Adipocyte (in vitro differentiated cells): Measurements from ENCODE around the gene WARS2.
"Not testable (repeated sequence)": the region's sequence is repeated elsewhere in the genome, so short reads cannot be mapped to it uniquely, and the experiment has no call there.

Source experiments
- DNase-seq: peaks from one replicate; pipeline ENCODE4 v3.0.0-alpha.2; 2015; ENCODE audit warnings: low read depth
- H3K27me3 ChIP-seq: replicated peaks from 2 replicates; pipeline ENCODE4 v1.7.0; 2013; ENCODE audit warnings: mild to moderate bottlenecking, low read length, moderate library complexity; ENCODE audit not compliant: control insufficient read depth, insufficient read depth
- H3K36me3 ChIP-seq: 2 replicates; pipeline ENCODE4 v1.7.0; 2013; ENCODE audit warnings: low read length, mild to moderate bottlenecking, moderate library complexity; ENCODE audit not compliant: control insufficient read depth, insufficient read depth, severe bottlenecking
- H3K4me1 ChIP-seq: 2 replicates; pipeline ENCODE4 v1.7.0; 2013; ENCODE audit warnings: mild to moderate bottlenecking, low read length, moderate library complexity; ENCODE audit not compliant: control insufficient read depth, insufficient read depth
- H3K4me3 ChIP-seq: 2 replicates; pipeline ENCODE4 v1.7.0; 2013; ENCODE audit warnings: mild to moderate bottlenecking, low read length, moderate library complexity
- H3K9ac ChIP-seq: 2 replicates; pipeline ENCODE4 v1.7.0; 2013; ENCODE audit warnings: mild to moderate bottlenecking, low read length, moderate library complexity
- H3K9me3 ChIP-seq: 2 replicates; pipeline ENCODE4 v1.7.0; 2013; ENCODE audit warnings: mild to moderate bottlenecking, low read length, moderate library complexity; ENCODE audit not compliant: control insufficient read depth

The WARS2 gene

GRCh38 chr1:119139857-119140176 lies 636 bp downstream of the WARS2 start:
- Histone ChIP-seq H3K4me3 (peak overlapping the region; percentile 92), H3K9me3 (no peaks in the 10 kb centered on the region), H3K27me3 (no peaks in the 10 kb centered on the region), H3K9ac (peak overlapping the region; percentile 92), H3K36me3 (no peaks in the 10 kb centered on the region), H3K4me1 (peaks cover 57% of the 10 kb centered on the region)
- no peak for DNase-seq

- H3K27me3 ChIP-seq: no peaks in the 10 kb centered on the region
- peak overlapping the region; percentile 92 for H3K4me3 ChIP-seq
- no peak for DNase-seq
- H3K9me3 ChIP-seq: no peaks in the 10 kb centered on the region
- H3K36me3 ChIP-seq: no peaks in the 10 kb centered on the region
- H3K9ac ChIP-seq: peak overlapping the region; percentile 92
- peaks cover 61% of the 10 kb centered on the region for H3K4me1 ChIP-seq
Observed at GRCh38 chr1:119139403-119139802, 1.1 kb downstream of the WARS2 start.

- Histone ChIP-seq H3K4me1 (peaks cover 83% of the 10 kb centered on the region), H3K4me3 (no peak overlapping the region), H3K9ac (no peak overlapping the region), H3K36me3 (no peaks in the 10 kb centered on the region), H3K27me3 (no peaks in the 10 kb centered on the region), H3K9me3 (no peaks in the 10 kb centered on the region)
- DNase-seq: peak; percentile 48
Observed at GRCh38 chr1:119136401-119136800, 4.1 kb downstream of the WARS2 start.

- Histone ChIP-seq H3K9ac (peak overlapping the region; percentile 59), H3K36me3 (no peaks in the 10 kb centered on the region), H3K27me3 (no peaks in the 10 kb centered on the region), H3K4me3 (no peak overlapping the region), H3K9me3 (no peaks in the 10 kb centered on the region), H3K4me1 (peaks cover 68% of the 10 kb centered on the region)
- peak; percentile 41 for DNase-seq
Observed at GRCh38 chr1:119133987-119134386, 6.5 kb downstream of the WARS2 start.

GRCh38 chr1:119132179-119132578 lies 8.3 kb downstream of the WARS2 start:
- DNase-seq: no peak
- Histone ChIP-seq H3K4me1 (peaks cover 51% of the 10 kb centered on the region), H3K9me3 (no peaks in the 10 kb centered on the region), H3K36me3 (no peaks in the 10 kb centered on the region), H3K9ac (no peak overlapping the region), H3K4me3 (no peak overlapping the region), H3K27me3 (no peaks in the 10 kb centered on the region)

- Histone ChIP-seq H3K4me3 (no peak overlapping the region), H3K27me3 (no peaks in the 10 kb centered on the region), H3K4me1 (no peaks in the 10 kb centered on the region), H3K9me3 (peaks cover 5% of the 10 kb centered on the region), H3K9ac (no peak overlapping the region), H3K36me3 (no peaks in the 10 kb centered on the region)
- no peak for DNase-seq
Observed at GRCh38 chr1:119125874-119126273, 14.6 kb downstream of the WARS2 start.

GRCh38 chr1:119124764-119125163 lies 15.7 kb downstream of the WARS2 start:
- Histone ChIP-seq H3K4me3 (no peak overlapping the region), H3K4me1 (no peaks in the 10 kb centered on the region), H3K9ac (no peak overlapping the region), H3K36me3 (no peaks in the 10 kb centered on the region), H3K27me3 (no peaks in the 10 kb centered on the region), H3K9me3 (peaks cover 5% of the 10 kb centered on the region)
- DNase-seq: no peak

GRCh38 chr1:119121872-119122271 lies 18.6 kb downstream of the WARS2 start:
- H3K27me3 ChIP-seq, H3K9ac ChIP-seq, H3K4me3 ChIP-seq, H3K4me1 ChIP-seq, H3K9me3 ChIP-seq, DNase-seq, H3K36me3 ChIP-seq: not testable (repeated sequence)

- Histone ChIP-seq H3K36me3 (no peaks in the 10 kb centered on the region), H3K9ac (peak overlapping the region; percentile 51), H3K4me1 (peaks cover 14% of the 10 kb centered on the region), H3K9me3 (peaks cover 4% of the 10 kb centered on the region), H3K4me3 (peak overlapping the region; percentile 30), H3K27me3 (no peaks in the 10 kb centered on the region)
- DNase-seq: no peak
Observed at GRCh38 chr1:119116725-119117124, 23.7 kb downstream of the WARS2 start.

- H3K4me3 ChIP-seq: no peak overlapping the region
- peaks cover 14% of the 10 kb centered on the region for H3K4me1 ChIP-seq
- H3K27me3 ChIP-seq: no peaks in the 10 kb centered on the region
- H3K9me3 ChIP-seq: peaks cover 4% of the 10 kb centered on the region
- DNase-seq: no peak
- H3K36me3 ChIP-seq: no peaks in the 10 kb centered on the region
- H3K9ac ChIP-seq: no peak overlapping the region
Observed at GRCh38 chr1:119115736-119116135, 24.7 kb downstream of the WARS2 start.

- peaks cover 14% of the 10 kb centered on the region for H3K4me1 ChIP-seq
- DNase-seq: no peak
- no peaks in the 10 kb centered on the region for H3K27me3 ChIP-seq
- peaks cover 4% of the 10 kb centered on the region for H3K9me3 ChIP-seq
- H3K4me3 ChIP-seq: no peak overlapping the region
- no peaks in the 10 kb centered on the region for H3K36me3 ChIP-seq
- H3K9ac ChIP-seq: no peak overlapping the region
Observed at GRCh38 chr1:119115311-119115710, 25.1 kb downstream of the WARS2 start.

GRCh38 chr1:119114786-119115185 lies 25.7 kb downstream of the WARS2 start:
- H3K9me3 ChIP-seq: peaks cover 4% of the 10 kb centered on the region

More at GRCh38 chr1:119114786-119115185, 25.7 kb downstream of the WARS2 start:
- no peak for DNase-seq
- Histone ChIP-seq H3K36me3 (no peaks in the 10 kb centered on the region), H3K27me3 (no peaks in the 10 kb centered on the region), H3K4me3 (no peak overlapping the region), H3K4me1 (peaks cover 14% of the 10 kb centered on the region), H3K9ac (no peak overlapping the region)
